GM12891 (cell line): ENCODE measurements around the gene BTRC.

Source experiments
- PAX5 ChIP-seq: IDR thresholded peaks from 2 replicates; pipeline ENCODE4 v1.6.1; 2011; ENCODE audit warnings: low read length, moderate library complexity, mild to moderate bottlenecking; ENCODE audit not compliant: insufficient read depth, severe bottlenecking
- POLR2A ChIP-seq: IDR thresholded peaks from 2 replicates; pipeline ENCODE4 v1.6.1; 2011; ENCODE audit warnings: low read depth, low read length, control low read depth
- POLR2AphosphoS5 ChIP-seq: IDR thresholded peaks from 2 replicates; pipeline ENCODE4 v1.6.1; 2011; ENCODE audit warnings: low read depth, low read length, control low read depth
- POU2F2 ChIP-seq: IDR thresholded peaks from 2 replicates; pipeline ENCODE4 v1.6.1; 2011; ENCODE audit warnings: low read depth, mild to moderate bottlenecking, control low read depth, low read length, moderate library complexity
- SPI1 ChIP-seq: IDR thresholded peaks from 2 replicates; pipeline ENCODE4 v1.6.1; 2011; ENCODE audit warnings: low read depth, low read length, control low read depth
- TAF1 ChIP-seq: IDR thresholded peaks from 2 replicates; pipeline ENCODE4 v1.6.1; 2011; ENCODE audit warnings: low read depth, low read length, control low read depth

- TF ChIP-seq POLR2A (peak; percentile 64), SPI1 (0 out of 2 replicates have a peak, but pooled peaks have one; percentile 15), POLR2AphosphoS5 (peak; percentile 70), TAF1 (peak; percentile 67), POU2F2 (no peak), PAX5 (no peak)
Measured at GRCh38 chr10:101587725-101588653, 234.0 kb downstream of the BTRC start, which contains the start of the genes DPCD and POLL.
